HG03565 (cell line): Measurements from ENCODE around the gene TTC23L.
A peak's percentile ranks its signal among the peaks of the same experiment; 100 is the strongest.
"Not testable (repeated sequence)": the region's sequence is repeated elsewhere in the genome, so short reads cannot be mapped to it uniquely, and the experiment has no call there.

Source experiments
- ATAC-seq: cut with Tn5 transposase; IDR thresholded peaks from one replicate; pipeline ENCODE4 v1.9.1; 2021; ENCODE audit warnings: mild to moderate bottlenecking, moderate library complexity; ENCODE audit not compliant: unreplicated experiment

TTC23L gene

DNA sequence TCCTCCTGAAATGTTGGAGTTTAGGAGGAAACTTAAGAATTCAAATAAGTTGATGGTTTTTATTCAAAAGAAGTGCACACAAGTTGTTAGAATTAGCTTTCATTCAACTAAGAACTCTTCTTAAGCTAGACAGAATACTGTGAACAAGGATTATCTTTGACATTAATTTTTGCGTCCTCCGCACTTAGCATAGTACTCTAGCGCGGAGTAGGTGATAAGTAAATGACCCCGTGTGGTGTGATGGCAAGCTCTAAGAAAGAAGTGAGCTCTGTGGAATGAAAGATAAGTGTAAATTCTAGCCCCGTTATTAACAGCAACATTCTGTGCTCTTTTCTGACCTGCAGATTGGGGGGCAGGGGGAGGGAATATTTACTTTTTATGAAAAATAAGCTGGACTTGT, 77.6 kb downstream of the TTC23L start:
- no peak for ATAC-seq

DNA sequence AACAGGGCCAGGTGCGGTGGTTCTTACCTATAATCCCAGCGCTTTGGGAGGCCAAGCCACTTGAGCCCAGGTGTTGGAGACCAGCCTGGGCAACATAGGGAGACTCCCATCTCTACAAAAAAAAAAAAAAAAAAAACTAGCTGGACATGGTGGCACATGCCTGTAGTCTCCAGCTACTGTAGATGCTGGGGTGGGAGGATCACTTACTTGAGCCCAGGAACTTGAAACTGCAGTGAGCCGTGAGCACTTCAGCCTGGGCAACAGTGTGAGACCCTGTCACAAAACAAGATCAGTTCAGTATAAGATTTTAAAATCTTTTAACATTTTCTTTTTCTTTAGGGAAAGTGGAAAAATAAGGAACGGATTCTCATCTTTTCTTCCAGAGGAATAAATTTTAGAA, 79.1 kb downstream of the TTC23L start:
- no peak for ATAC-seq

DNA sequence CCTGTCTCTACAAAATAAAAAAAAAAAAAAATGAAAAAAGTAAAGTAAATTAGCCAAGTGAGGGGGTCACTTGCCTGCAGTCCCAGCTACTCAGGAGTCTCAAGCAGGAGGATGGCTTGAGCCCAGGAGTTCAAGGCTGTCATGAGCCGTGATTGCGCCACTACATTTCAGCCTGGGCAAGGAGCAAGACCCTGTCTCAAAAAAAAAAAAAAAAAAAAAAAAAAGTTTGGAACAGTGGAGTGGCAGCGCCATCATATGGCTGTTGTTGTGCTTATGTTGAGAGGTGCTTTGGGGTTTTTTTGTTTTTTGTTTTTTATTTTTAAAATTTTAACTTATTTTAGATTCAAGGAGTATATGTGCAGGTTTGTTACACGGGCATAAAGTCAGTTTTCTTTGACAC, 80.1 kb downstream of the TTC23L start:
- ATAC-seq = no peak

DNA sequence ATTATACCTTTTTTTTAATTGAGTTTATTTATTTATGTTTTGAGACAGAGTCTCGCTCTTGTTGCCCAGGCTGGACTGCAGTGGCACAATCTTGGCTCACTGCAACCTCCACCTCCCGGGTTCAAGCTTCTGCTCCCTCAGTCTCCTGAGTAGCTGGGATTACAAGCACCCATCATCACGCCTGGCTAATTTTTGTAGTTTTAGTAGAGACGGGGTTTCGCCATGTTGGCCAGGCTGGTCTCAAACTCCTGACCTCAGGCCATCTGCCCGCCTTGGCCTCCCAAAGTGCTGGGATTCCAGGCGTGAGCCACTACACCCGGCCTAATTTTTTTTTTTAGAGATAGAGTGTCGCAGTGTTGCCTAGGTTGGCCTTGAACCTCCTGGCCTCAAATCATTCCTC, 84.3 kb downstream of the TTC23L start:
- not testable (repeated sequence) for ATAC-seq

DNA sequence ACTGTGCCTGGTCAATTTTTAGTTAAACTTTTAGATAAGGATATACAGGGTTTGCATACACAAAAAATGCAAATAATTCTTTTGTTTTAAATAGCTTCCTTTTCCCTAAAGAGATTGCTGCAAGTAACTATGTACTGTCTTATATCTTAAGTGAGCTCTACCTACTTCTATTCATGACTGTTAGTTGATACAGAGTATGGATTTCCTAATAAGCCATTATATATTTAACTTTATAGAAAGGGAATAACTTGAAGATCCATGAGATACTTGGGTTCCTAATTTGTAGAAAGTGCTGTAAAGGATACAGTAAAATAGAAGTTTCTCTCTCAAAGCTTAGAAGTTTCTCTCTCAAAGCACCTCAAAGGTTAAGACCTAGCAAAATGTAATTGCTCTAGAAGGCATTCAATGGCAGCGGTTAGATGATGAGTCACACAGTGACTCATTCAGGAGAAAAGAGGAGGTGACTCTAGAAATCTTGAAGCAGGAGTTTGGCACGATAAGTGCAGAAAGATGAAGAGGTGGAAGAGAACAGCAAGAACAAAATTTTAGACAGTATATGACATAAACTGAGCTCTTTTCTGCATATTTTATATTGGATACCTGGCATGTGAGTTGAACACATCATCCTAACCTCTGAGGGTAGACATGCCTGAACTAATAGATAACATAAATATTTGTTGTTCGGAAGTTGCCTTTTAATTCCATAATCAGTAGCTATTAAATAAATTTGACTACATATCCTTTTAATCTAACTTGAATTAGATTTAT, 84.9 kb downstream of the TTC23L start:
- peak; percentile 84 for ATAC-seq

DNA sequence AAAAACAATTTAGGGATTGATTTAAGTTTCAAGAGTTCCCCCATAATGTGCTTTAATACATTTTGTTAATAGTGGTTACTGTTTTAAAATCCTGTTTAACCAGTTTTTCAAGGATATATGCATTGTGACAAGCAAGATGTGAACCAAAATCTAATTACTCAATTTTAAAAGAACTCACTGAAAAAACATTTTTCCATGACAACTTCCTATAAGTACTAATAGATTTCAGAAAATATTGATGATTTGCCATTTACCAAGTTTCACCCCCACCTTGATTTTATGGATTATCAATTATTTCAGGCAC, 85.5 kb downstream of the TTC23L start:
- no peak for ATAC-seq

DNA sequence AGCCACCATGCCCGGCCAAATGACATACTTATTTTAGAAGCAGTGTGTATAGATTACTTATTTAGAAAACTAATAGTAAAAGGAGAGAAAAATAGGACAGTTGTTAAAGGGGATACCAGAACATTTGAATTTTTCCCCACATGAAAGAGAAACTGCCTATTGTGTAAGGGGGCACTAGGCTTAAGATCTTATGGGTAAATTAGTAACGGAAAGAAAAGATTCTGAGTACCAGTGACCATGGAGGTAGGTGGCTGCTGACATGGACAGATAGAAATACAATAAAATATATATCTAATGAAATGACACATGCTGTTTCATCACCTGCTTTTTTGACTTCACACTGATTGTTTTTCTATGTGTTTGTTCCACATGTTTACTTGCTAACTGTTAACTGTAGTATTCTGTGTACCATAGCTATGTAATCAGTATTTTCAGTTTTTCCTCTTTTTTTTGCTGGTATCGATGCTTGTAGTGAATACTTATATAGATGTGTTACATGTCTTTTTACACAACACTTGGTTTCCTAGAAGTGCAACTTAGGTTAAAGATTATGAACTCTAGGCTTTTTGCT, 87.4 kb downstream of the TTC23L start:
- ATAC-seq = no peak

DNA sequence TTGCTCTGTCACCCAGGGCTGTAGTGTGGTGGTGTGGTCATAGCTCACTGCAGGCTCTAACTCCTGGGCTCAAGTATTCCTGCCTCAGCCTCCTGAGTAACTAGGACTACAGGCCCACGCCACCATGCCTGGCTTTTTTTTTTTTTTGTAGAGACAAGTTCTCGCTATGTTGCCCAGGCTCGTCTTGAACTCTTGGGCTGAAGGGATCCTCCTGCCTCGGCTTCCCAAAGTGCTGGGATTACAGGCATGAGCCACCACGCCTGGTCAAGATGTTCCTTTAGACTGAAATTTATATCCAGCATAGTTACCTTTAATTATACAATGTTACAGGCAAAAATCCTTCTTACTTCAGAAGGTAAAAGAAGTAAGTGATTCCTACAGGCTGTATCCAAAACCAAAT, 88.8 kb downstream of the TTC23L start:
- no peak for ATAC-seq

DNA sequence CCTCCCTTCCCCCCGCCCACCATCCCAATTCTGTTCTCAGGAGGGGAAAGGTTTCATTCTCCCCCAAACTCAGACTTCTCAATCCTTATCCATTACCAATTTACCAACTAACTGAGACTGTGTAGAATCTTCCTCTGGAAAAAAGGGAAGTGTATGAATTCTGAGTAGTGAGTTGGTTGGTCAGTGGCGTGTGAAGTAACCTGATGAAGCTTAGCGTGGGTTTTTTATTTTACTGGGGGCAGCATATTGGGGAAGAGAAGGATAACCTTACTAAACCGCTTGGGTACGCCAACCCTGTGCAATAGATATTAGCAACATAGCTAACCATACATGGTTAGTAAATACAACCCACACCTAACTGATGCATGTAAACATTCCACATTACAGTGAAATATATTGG, 89.3 kb downstream of the TTC23L start:
- ATAC-seq = no peak

DNA sequence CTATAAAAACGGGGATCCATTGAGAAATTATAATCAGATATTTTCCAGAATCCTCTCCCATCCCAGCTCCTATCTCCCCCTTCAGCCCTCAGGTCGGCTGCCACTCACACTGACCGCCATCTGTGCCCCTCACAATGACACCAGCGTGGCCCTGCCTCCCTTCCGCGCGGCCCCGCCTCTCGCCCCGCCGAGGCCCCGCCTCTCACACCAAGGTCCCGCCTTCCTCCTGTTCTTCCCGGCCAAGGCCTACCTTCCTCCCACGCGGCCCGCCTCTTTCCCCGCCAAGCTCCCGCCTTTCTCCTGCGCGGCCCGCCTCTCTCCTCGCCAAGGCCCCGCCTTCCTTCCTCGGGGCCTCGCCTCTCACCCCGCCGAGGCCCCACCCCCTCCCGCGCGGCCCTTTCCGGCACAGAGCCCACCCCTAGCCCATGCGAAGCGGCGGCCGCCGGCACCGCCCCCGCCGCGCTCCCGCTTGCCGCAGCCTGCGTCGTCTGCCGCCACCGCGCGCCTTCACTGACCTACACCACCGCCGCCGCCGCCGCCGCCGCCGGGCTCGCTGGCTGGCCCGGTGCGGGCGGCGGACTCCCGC, 90.3 kb downstream of the TTC23L start, which contains the start of gene DNAJC21:
Gene DNAJC21, plus strand, starts transcription at position 426 of the 586 bp plus-strand sequence. CDS start 261 bp downstream, outside the sequence.
- ATAC-seq = peak; percentile 78

DNA sequence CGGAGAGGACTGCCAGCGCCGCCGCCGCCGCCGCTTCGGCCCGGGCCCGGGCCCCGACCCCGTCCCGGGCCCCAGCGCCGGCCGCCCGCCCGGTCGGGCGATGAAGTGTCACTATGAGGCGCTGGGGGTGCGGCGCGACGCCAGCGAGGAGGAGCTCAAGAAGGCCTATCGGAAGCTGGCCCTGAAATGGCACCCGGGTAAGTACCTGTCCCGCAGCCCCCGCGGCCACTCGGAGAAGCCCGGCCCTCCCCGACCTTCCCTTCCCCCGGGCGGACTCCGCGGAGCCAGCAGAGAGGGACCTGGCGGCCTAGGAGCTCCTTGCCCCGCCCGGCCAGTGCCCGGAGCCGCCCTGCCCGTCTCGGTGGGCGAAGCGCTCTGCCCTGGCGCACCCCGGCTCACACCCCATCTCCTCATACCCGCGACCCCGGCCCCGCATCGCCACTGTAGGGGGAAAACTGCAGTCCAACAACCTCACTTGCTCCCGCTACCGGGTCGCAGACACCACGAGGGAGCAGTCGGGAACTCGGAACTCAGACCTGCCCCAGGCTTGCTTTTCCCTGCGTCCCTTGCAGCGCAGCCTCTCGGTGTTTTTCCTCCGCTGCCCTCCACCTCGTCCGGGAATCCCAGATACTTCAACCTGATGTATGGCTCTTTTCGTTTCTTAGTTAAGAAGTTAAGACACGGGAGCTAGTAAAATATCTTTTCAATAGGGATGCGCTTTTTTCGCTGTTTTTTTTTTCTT, 90.9 kb downstream of the TTC23L start:
- peak; percentile 67 for ATAC-seq

DNA sequence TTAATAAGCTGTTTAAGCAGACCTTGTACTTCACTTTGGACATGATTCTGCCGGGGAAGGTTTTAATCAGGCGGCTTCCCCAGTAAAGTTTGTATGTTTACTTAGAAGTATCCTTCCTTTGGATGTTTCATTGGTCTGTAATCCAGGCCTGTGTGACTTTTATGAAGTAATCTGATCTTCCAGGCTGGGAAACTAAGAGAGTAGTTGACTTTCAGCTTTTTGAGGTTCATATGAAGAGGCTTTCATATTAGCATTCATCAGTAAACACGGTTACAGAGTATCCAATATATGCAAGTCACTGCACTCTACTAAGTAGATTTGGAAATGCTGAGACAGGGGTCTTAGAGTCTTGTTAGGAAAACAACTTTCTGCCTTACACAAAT, 91.5 kb downstream of the TTC23L start:
- no peak for ATAC-seq

DNA sequence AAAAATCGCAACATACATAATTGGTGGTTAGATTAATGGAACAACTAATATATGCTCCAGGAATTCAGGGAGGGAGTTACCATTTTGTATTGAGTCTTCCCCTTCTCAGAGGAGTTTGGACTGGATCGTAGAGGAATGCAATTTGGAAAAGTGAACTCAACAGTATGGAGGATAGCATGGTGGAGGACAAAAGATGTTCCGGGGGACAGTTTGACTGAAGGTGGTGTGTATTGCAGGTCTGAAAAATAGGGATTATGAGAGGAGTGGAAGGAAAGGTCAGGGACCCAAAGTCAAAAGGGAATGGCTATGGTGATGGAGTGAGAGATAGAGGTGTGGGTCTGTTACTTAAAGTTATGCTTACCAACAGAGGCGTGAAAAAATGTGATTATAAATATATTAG, 91.9 kb downstream of the TTC23L start:
- ATAC-seq = no peak

DNA sequence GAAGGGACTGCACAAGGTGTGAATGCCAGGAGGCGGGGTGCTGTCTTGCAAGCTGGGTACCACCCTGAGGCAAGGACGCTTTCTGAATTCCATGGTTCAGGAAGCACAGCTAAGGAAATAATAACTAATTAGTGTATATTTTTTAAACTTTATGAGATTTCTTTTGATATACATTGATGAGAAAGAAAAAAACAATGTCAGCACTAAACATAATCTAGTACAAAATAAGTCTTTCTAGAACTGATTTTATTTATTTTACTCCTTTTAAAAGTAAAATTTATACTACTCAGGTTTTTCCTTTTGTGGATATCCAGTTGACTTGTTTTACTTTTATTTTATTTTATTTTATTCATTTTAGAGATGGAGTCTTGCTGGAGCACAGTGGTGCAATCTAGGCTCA, 94.0 kb downstream of the TTC23L start:
- ATAC-seq = no peak

DNA sequence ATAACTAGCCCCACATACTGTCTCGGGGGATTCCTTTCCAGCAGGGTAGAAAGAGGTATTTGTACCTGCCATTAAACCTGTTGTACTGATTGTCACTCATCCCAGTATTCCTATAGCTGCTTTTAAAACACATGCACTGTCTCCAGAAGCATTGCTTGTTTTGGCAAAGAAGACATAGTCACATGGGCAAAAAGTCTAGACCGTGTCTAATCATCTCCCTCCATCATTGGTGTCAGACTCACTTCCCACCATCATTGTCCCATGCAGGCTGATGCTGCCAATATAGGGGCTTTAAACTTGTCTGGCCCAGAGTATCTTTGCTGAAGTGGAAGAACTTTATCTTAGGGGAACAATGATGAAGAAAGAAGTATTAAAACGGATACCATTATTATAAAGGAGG, 103.0 kb downstream of the TTC23L start:
- no peak for ATAC-seq

DNA sequence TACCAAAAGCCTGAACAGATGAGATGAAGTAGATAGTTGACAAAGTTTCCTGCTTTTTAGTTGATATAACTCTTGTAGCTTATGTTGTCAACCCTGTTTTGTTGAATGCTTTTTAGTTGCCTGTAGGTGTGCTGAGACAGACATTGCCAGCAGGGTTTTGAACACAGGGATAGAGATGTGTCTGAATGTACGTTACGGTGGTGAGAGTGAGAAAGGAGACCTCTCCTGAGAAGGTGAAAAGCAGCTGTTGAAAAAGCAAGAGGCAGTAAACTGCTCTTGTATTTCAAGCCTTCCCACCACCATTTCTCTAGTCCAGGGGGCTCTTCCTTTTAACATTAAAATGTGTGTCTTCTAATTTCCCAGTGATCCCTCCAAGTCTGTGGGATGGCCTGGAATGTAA, 105.1 kb downstream of the TTC23L start:
- no peak for ATAC-seq

DNA sequence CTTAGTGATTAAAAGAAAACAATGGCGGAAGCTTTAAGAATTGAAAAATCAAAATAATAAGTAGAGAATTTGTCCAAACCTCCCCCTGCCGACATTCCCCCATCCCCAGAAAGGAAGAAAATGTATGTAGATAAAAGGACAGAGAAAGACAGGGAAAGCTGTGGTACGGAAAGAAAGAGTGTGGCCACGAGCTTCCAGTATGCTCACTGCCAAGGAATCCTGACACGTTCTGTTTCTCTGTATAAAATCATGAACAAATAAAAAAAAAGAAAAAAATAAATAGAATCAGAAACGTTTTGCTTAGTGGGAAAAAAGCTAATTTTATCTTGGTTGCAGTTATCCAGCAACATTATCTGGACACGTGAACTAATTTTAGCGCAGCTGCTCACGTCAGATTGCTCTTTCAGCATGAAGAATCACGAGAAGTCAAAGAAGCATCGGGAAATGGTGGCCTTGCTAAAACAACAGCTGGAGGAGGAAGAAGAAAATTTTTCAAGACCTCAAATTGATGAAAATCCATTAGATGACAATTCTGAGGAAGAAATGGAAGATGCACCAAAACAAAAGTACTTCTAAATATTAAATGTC, 105.6 kb downstream of the TTC23L start:
- ATAC-seq = no peak
